Right renal cortex interstitium (tissue), 3 donors: ENCODE measurements around the gene ESCO1. TPM values are rescaled to one million over a fixed set of nuclear protein-coding genes. Genes with fewer than 3 reads are reported as not detected.
A peak's percentile ranks its signal among the peaks of the same experiment; 100 is the strongest.

Source experiments
- DNase-seq, 3 donors: peaks; one replicate each; pipeline ENCODE4 v3.0.0-alpha.2; 2013; ENCODE audit warnings: low read depth in 3 of 3, low spot score in 2 of 3
- polyA plus RNA-seq, 3 donors: library from polyadenylated mRNA; unstranded; fragments of 120-200 nt; gene quantifications; one replicate each; pipeline ENCODE4 v1.2.1, GENCODE V29; 2013; ENCODE audit not compliant: insufficient read length in 3 of 3

Gene ESCO1
- polyA plus RNA-seq, 3 donors = 28.3 to 33.3 (median 30.3) TPM

- no peak for DNase-seq
Measured at GRCh38 chr18:21489919-21490495, 110.5 kb downstream of the ESCO1 start.

GRCh38 chr18:21489119-21489750 lies 111.3 kb downstream of the ESCO1 start:
- peak in 1 of 3 donors; percentile 29 for DNase-seq

GRCh38 chr18:21486905-21487437 lies 113.5 kb downstream of the ESCO1 start:
- DNase-seq = no peak

- no peak for DNase-seq
Measured at GRCh38 chr18:21484851-21485636, 115.5 kb downstream of the ESCO1 start.

GRCh38 chr18:21483051-21483450 lies 117.5 kb downstream of the ESCO1 start:
- DNase-seq = no peak

- DNase-seq = no peak
Measured at GRCh38 chr18:21481739-21482138, 118.8 kb downstream of the ESCO1 start.

GRCh38 chr18:21479721-21480120 lies 120.8 kb downstream of the ESCO1 start:
- DNase-seq = no peak

Other genes with a start within 250 kb of the ESCO1 start
- gene SNRPD1, start 11.6 kb upstream of the ESCO1 start, polyA plus RNA-seq = 100 to 1,000 TPM; 183 to 200 (median 195) TPM
- gene ABHD3, start 104.1 kb upstream of the ESCO1 start, polyA plus RNA-seq = 10 to 100 TPM; 22.5 to 23.4 (median 23.2) TPM
- gene MIB1, start 140.1 kb upstream of the ESCO1 start, polyA plus RNA-seq = 10 to 100 TPM; 70.5 to 76.7 (median 71.9) TPM